GM13977 (cell line): ENCODE results near the gene PTGIR.

Experiments used
- DNase-seq: peaks from one replicate; pipeline ENCODE4 v3.0.0; 2012; ENCODE audit warnings: low spot score
- CTCF ChIP-seq: IDR thresholded peaks from 2 replicates; pipeline ENCODE4 v1.5.1; 2012; ENCODE audit warnings: mild to moderate bottlenecking, control low read depth; ENCODE audit not compliant: insufficient read depth; ENCODE audit errors: extremely low read depth, missing control alignments
- in situ Hi-C: fragments of 300-500 bp; cut with MboI; formaldehyde crosslinking; loops from one replicate; pipeline ENCODE4 v1.12.0; 2022; ENCODE audit warnings: low sequenced_read_pairs, low pct_unique_long_range_greater_than_20kb, mixed read lengths, inconsistent platforms; ENCODE audit not compliant: unreplicated experiment

PTGIR gene

GRCh38 chr19:46660551-46661019, 35.7 kb upstream of the PTGIR start:
- TF ChIP-seq CTCF, result no peak
- peak; percentile 36 for DNase-seq
- in situ Hi-C loops, result loop anchor here (5.0 to 10.0 kb wide), 2 partner anchors 48 to 126 kb away; no protein-coding TSS in a partner anchor

GRCh38 chr19:46660008-46660517, 35.2 kb upstream of the PTGIR start:
- in situ Hi-C loops, result loop anchor here (5.0 to 10.0 kb wide), 2 partner anchors 48 to 125 kb away; no protein-coding TSS in a partner anchor
- DNase-seq, result no peak
- TF ChIP-seq CTCF, result no peak

GRCh38 chr19:46659151-46660007, 34.5 kb upstream of the PTGIR start:
- TF ChIP-seq CTCF, result no peak
- in situ Hi-C loops, result loop anchor here (5.0 to 10.0 kb wide), 2 partner anchors 47 to 125 kb away; no protein-coding TSS in a partner anchor
- peak; percentile 37 for DNase-seq

- TF ChIP-seq CTCF, result no peak
Observed at GRCh38 chr19:46656541-46656940, 31.7 kb upstream of the PTGIR start.

DNA sequence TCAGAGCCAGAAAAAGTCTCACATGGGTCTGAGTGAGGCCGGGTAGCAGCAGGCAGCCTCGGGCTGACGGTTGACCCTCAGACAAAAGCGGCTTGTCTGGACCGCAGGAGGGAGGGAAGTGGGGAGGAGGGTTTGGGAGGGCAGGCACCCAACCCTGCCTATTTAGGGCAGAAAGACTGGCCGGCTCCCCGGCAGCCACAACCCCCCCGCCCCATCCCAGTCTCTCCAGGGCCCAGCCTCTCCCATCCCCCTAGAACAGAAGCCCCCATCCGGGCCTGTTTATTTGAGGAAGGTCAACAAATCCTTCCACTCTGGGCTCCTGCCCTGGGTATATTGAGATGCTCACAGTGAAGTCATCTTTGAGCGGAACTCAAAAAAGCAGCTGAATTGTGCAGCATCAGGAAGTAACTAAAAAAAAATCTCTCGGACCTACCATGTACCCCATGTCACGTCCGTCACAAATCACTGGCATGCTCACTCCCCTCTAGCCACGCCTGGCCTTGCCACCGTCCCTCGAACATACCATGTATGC, 29.8 kb upstream of the PTGIR start:
- in situ Hi-C loops, result no loop called here
- peak; percentile 37 for DNase-seq
- TF ChIP-seq CTCF, result no peak

More at GRCh38 chr19:46656541-46656940, 31.7 kb upstream of the PTGIR start:
- in situ Hi-C loops, result no loop called here
- no peak for DNase-seq

DNA sequence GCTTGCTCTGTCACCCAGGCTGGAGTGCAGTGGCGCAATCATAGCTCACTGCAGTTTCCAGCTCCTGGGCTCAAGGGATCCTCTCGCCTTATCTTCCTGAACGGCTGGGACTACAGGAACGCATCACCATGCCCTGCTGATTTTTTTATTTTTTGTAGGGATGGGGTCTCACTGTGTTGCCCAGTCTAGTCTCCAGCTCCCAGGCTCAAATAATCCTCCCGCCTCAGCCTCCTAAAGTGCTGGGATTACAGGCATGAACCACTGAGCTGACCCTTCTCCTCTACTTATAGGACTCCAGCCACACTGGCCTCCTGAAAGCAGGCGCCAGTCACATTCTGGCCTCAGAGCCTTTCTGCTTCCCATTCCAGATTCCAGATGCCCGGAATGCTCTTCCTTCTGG, 25.6 kb upstream of the PTGIR start:
- TF ChIP-seq CTCF, result no peak
- no peak for DNase-seq
- in situ Hi-C loops, result no loop called here
